IPS-NIHi7 (cell line): Measurements from ENCODE around the gene TMED6.
A peak's percentile ranks its signal among the peaks of the same experiment; 100 is the strongest.

ENCODE experiments used
- DNase-seq: peaks from one replicate; pipeline ENCODE4 v3.0.0; 2012; ENCODE audit warnings: mixed read lengths; ENCODE audit errors: extremely low spot score

The TMED6 gene

GRCh38 chr16:69351309-69352027, at the start of gene TMED6:
TSS of gene TMED6 (minus strand) at chr16:69351786. CDS start at chr16:69351753, 33 bp downstream.
- no peak for DNase-seq

GRCh38 chr16:69399361-69399760, 47.8 kb upstream of the TMED6 start:
- DNase-seq, result no peak

- peak; percentile 74 for DNase-seq
Observed at GRCh38 chr16:69397821-69398521, 46.4 kb upstream of the TMED6 start.

- peak; percentile 66 for DNase-seq
Observed at GRCh38 chr16:69396187-69397061, 44.8 kb upstream of the TMED6 start.

- no peak for DNase-seq
Observed at GRCh38 chr16:69395859-69396186, 44.2 kb upstream of the TMED6 start.

- DNase-seq, result no peak
Observed at GRCh38 chr16:69393898-69394849, 42.6 kb upstream of the TMED6 start.

GRCh38 chr16:69386596-69386995, 35.0 kb upstream of the TMED6 start:
- no peak for DNase-seq

GRCh38 chr16:69384974-69385373, 33.4 kb upstream of the TMED6 start:
- no peak for DNase-seq

GRCh38 chr16:69382421-69382820, 30.8 kb upstream of the TMED6 start:
- no peak for DNase-seq

- no peak for DNase-seq
Observed at GRCh38 chr16:69381231-69381630, 29.6 kb upstream of the TMED6 start.

GRCh38 chr16:69378760-69379159, 27.2 kb upstream of the TMED6 start:
- DNase-seq, result no peak

- DNase-seq, result no peak
Observed at GRCh38 chr16:69378036-69378435, 26.4 kb upstream of the TMED6 start.

- DNase-seq, result no peak
Observed at GRCh38 chr16:69376393-69377059, 24.9 kb upstream of the TMED6 start.

GRCh38 chr16:69373019-69373418, 21.4 kb upstream of the TMED6 start:
- DNase-seq, result no peak

- DNase-seq, result no peak
Observed at GRCh38 chr16:69371564-69371963, 20.0 kb upstream of the TMED6 start.

GRCh38 chr16:69368866-69369265, 17.3 kb upstream of the TMED6 start:
- no peak for DNase-seq

GRCh38 chr16:69367980-69368379, 16.4 kb upstream of the TMED6 start:
- no peak for DNase-seq

GRCh38 chr16:69366431-69366830, 14.8 kb upstream of the TMED6 start:
- no peak for DNase-seq

- DNase-seq, result no peak
Observed at GRCh38 chr16:69365901-69366300, 14.3 kb upstream of the TMED6 start.

- no peak for DNase-seq
Observed at GRCh38 chr16:69364088-69364487, 12.5 kb upstream of the TMED6 start.

- no peak for DNase-seq
Observed at GRCh38 chr16:69363281-69363717, 11.7 kb upstream of the TMED6 start.
